Naive B cell (primary cell): ENCODE measurements around the gene ANKRD29. TPM values are rescaled to one million over a fixed set of nuclear protein-coding genes. Genes with fewer than 3 reads are reported as not detected.

Experiments used
- ATAC-seq, 2 donors: fragments of 150-1000 bp; cut with Tn5 transposase; 2 replicates each; pipeline ENCODE4 v1.10.0; 2021; ENCODE audit warnings: low read depth in 2 of 2, mild to moderate bottlenecking in 2 of 2, moderate library complexity in 2 of 2
- DNase-seq: peaks from one replicate; pipeline ENCODE4 v3.0.0; 2022
- H3K27ac Mint-ChIP-seq, 6 donors: one replicate each; pipeline ENCODE4 v1.8.0; 2020 to 2022; ENCODE audit warnings: mild to moderate bottlenecking in 6 of 6, mixed read lengths in 6 of 6, moderate library complexity in 5 of 6, inconsistent platforms in 2 of 6
- H3K27me3 Mint-ChIP-seq, 3 donors: one replicate each; pipeline ENCODE4 v1.8.0; 2021 to 2022; ENCODE audit warnings: mixed read lengths in 3 of 3, mild to moderate bottlenecking in 1 of 3
- H3K36me3 Mint-ChIP-seq, 2 donors: one replicate each; pipeline ENCODE4 v1.8.0; 2020 to 2022; ENCODE audit warnings: mixed read lengths in 2 of 2, inconsistent platforms in 1 of 2, mild to moderate bottlenecking in 1 of 2
- H3K4me1 Mint-ChIP-seq, 3 donors: one replicate each; pipeline ENCODE4 v1.8.0; 2020 to 2022; ENCODE audit warnings: mixed read lengths in 3 of 3, inconsistent platforms in 1 of 3, mild to moderate bottlenecking in 1 of 3, moderate library complexity in 1 of 3
- H3K4me3 Mint-ChIP-seq, 8 donors: one replicate each; pipeline ENCODE4 v1.8.0; 2020 to 2022; ENCODE audit warnings: mild to moderate bottlenecking in 8 of 8, mixed read lengths in 8 of 8, moderate library complexity in 8 of 8, inconsistent platforms in 2 of 8
- H3K9me3 Mint-ChIP-seq, 7 donors: one replicate each; pipeline ENCODE4 v1.8.0; 2020 to 2022; ENCODE audit warnings: mixed read lengths in 7 of 7, mild to moderate bottlenecking in 5 of 7, inconsistent platforms in 2 of 7, moderate library complexity in 1 of 7
- polyA plus RNA-seq, 6 donors: library from polyadenylated mRNA; unstranded; fragments of 300-500 nt; fragmentation: Illumina TruSeq; gene quantifications; one replicate each; pipeline ENCODE4 v1.2.3, GENCODE V29; 2021; ENCODE audit warnings: low read depth in 6 of 6

ANKRD29 gene
- polyA plus RNA-seq, 6 donors from 2014 or later, result 0.26 to 0.33 TPM; not detected in 4

DNA sequence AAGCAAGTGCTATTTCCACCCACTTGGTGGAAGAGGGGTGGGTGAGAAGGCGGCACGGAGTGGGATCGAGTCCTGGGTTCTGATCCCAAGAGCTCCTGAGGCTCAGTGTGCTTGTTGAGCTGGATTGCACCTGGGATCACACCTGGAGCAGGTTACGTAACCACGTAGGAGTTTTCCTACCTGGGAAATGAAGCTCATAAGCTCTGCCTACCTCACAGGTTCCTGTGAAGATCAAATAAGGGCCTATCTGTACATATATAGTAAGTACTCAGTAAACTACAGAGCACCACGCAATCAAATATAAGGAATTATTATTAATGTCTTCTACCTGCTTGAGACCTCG, 87.4 kb downstream of the ANKRD29 start:
- ATAC-seq (no peak), DNase-seq (no peak)
- Mint-ChIP-seq H3K4me1 (peaks cover 16 to 23% (median 21%) of the 10 kb centered on the region in 3 donors), H3K27ac (peak overlapping the region in 2 of 6 donors; percentile 44 to 86), H3K36me3 (peaks cover 4 to 12% of the 10 kb centered on the region in 2 donors), H3K4me3 (no peak overlapping the region), H3K9me3 (no peaks in the 10 kb centered on the region), H3K27me3 (no peaks in the 10 kb centered on the region)

DNA sequence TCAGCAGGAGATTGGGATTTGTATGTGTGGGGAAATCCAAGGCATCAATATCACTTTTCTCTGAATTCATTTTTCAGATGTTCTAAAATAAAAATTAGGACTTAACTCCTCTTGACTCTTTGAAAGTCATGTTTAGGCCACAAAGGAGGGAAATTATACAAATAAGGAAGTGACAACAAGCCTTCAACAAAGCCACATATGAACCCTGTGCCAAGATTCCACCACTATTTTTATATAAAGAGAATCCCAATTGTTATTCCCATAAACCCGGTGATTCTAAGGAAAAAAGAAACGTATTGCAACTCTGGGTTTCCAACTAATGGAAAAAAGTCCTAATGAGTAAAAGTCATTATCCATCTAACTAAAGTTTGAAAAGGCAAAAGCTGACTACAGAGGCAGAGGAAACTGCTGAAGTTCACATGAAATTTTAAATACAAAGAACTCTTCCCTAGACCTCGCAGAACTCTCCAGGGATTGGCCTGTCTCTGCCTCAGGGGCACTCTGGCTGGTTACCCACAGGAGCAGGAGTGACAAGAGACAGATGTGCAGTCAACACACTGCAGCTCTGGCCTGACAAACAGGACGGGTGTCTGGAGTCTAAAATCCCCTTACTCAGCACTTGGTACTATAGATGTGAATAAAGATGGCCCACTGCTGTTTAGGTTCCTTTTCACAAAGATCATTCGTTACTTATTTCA, 88.0 kb downstream of the ANKRD29 start:
- Mint-ChIP-seq H3K27ac (peak overlapping the region in 4 of 6 donors; percentile 36 to 86 (median 56)), H3K36me3 (peaks cover 4 to 12% of the 10 kb centered on the region in 2 donors), H3K27me3 (no peaks in the 10 kb centered on the region), H3K9me3 (no peaks in the 10 kb centered on the region), H3K4me1 (peaks cover 12 to 23% (median 18%) of the 10 kb centered on the region in 3 donors), H3K4me3 (no peak overlapping the region)
- DNase-seq (no peak), ATAC-seq (no peak)

DNA sequence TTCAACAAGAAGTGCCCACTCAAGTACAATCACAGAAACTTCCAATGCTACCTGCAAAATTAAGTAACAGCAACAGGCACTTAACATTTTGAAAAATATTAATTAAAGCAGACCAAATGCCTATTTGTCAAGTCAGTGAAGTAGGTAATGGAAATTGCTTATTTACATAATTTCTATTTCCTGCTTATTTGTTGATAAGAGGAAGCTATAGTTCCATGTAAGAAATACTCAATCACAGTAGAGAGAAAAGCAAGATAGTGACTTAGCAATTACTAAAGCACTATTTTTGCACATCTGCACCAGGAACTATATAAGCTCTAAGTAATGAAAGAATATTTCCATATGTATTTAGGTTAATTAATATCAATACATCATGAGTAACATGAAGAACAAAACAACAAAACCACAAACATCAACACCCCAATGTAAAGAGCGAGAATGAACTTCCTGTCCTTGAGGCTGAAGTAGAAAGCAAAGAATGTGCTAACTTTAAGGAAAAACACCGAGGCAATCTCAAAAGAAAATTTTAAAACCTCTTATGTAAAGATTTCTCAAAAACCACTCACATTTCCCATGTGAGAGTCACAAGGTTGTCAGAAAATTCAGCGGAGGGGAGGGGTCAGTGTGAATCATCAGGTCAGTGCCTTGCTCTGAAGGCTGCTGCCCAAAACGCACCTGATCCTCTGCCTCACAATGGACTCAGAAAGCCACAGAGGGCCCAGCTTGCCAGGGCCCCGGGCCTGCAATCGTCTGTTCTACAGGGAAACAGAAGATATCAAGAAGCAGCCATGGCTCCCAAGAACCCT, 88.9 kb downstream of the ANKRD29 start:
- no peak for ATAC-seq
- Mint-ChIP-seq H3K9me3 (no peaks in the 10 kb centered on the region), H3K4me1 (peaks cover 7 to 18% (median 14%) of the 10 kb centered on the region in 3 donors), H3K27ac (peak overlapping the region in 1 of 6 donors; percentile 30), H3K36me3 (peaks cover 8 to 10% of the 10 kb centered on the region in 2 donors), H3K27me3 (no peaks in the 10 kb centered on the region), H3K4me3 (peak overlapping the region in 1 of 8 donors; percentile 43)
- no peak for DNase-seq

DNA sequence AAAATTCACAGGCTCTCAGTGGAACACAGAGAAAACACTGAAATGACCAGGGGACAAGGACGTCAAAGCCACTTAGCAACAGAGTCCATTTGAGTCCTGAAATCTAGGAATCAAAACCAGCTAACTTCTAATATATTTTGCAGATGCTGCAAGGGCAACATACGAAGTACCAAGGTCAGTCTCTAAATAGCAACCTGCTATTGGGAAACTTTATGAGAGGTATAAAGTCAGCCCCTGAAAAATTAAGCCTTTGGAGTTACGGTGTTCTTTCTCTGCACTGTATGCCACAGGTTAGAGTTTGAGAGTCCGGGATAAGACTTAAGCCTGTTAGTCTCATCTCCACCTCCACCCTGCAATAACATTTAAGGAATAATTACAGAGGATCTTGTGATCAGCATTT, 89.7 kb downstream of the ANKRD29 start:
- DNase-seq (no peak), ATAC-seq (no peak)
- no peaks in the 10 kb centered on the region for H3K27me3 Mint-ChIP-seq
- no peaks in the 10 kb centered on the region for H3K9me3 Mint-ChIP-seq
- peaks cover 0 to 11% (median 8%) of the 10 kb centered on the region in 3 donors for H3K4me1 Mint-ChIP-seq
- H3K27ac Mint-ChIP-seq, result no peak overlapping the region
- no peak overlapping the region for H3K4me3 Mint-ChIP-seq
- peaks cover 11 to 14% of the 10 kb centered on the region in 2 donors for H3K36me3 Mint-ChIP-seq

DNA sequence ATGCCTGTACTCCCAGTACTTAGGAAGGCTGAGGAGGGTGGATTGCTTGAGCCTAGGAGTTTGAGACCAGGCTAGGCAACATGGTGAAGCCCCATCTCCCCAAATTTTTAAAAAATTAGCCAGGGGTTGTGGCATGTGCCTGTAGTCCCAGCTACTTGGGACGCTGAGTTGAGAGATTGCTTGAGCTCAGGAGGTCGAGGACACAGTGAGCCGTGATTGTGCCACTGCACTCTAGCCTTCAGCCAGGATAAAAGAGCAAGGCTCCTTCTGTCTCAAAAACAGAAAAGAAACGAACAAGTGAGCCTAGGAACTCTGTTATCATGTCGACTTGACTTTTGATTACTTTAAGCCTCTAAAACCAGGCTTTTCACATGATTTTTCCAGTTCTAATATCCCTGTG, 90.1 kb downstream of the ANKRD29 start:
- Mint-ChIP-seq H3K36me3 (peaks cover 14 to 18% of the 10 kb centered on the region in 2 donors), H3K4me3 (no peak overlapping the region), H3K4me1 (peaks cover 0 to 10% (median 8%) of the 10 kb centered on the region in 3 donors), H3K27me3 (no peaks in the 10 kb centered on the region), H3K9me3 (no peaks in the 10 kb centered on the region), H3K27ac (no peak overlapping the region)
- no peak for ATAC-seq
- DNase-seq, result no peak

DNA sequence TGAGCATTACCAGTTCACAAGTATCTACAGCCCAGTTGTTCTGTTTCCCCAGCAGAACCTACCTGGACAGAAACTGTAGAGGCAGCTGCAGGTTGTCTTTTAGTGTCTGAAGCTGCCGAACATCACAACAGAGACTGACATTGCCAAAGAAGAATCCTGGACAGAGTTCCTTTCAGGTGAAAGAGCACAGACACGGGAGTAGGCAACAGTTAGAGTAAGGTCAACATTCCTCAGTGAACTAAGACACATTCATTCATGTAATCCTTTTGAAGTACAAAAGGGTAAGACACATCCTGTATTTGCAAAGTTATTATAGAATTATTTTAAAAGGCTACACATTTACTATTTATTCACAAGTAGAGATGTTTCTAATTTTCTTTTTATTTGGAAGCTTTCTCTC, 90.7 kb downstream of the ANKRD29 start:
- DNase-seq, result no peak
- H3K4me1 Mint-ChIP-seq, result peaks cover 0 to 10% (median 8%) of the 10 kb centered on the region in 3 donors
- H3K9me3 Mint-ChIP-seq, result no peaks in the 10 kb centered on the region
- peaks cover 18 to 22% of the 10 kb centered on the region in 2 donors for H3K36me3 Mint-ChIP-seq
- no peak for ATAC-seq
- H3K27me3 Mint-ChIP-seq, result no peaks in the 10 kb centered on the region
- H3K27ac Mint-ChIP-seq, result no peak overlapping the region
- H3K4me3 Mint-ChIP-seq, result no peak overlapping the region

DNA sequence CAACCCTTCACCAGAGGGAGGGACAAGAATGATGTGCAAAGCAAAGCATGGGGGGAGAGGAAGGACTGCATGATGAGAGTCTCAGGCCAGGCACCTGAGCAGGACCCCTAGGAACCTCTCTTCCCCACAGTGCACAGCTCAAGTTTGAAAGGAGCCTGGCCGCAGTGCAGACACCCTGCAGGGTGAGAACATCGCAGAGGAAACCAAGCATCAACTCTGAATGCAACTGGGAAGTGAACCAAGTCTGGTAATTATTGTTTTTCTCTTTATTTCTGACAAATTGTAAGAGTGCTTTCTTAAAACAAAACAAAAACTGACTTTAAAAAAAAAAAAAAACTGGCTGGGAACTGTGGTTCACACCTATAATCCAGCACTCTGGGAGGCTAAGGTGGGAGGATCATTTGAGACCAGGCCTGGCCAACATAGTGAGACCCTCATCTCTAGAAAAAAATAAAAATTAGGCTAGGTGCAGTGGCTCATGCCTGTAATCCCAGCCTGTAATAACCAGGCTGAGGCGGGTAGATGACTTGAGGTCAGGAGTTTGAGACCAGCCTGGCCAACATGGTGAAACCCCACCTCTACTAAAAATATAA, 91.7 kb downstream of the ANKRD29 start:
- ATAC-seq (no peak), DNase-seq (no peak)
- Mint-ChIP-seq H3K36me3 (peaks cover 18 to 24% of the 10 kb centered on the region in 2 donors), H3K27ac (peak overlapping the region in 1 of 6 donors; percentile 56), H3K9me3 (no peaks in the 10 kb centered on the region), H3K4me3 (no peak overlapping the region), H3K4me1 (peaks cover 0 to 12% (median 6%) of the 10 kb centered on the region in 3 donors), H3K27me3 (no peaks in the 10 kb centered on the region)

DNA sequence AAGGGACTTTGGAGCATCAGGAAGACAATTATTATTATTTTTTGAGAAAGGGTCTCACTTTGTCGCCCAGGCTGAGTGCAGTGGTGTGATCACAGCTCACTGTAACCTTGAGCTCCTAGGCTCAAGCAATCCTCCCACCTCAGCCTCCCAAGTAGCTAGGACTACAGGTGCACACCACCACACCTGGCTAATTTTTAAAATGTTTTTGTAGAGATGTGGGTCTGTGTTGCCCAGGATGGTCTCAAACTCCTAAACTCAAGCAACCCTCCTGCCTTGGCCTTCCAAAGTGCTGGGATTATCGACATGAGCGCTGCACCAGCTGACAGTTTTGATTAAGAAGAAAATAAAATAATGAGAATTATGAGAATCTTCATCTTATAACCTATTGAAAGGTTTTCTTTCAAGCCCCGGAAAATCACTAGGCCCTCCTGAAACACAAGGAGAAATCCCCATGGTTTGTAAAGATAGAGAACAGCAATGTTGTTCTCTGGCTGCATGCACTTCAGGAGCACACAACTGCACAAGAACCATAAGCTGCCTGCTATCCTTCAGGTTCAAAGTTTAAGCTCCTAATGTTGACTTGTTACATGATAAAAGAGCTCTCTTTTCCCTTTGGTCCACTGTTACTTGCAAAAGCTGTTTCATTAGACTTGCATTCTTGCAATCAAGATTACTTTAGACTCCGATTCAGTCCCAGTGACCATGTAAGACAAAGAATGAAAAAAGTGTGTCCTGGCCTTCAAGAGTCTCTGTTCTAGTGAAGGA, 93.2 kb downstream of the ANKRD29 start:
- Mint-ChIP-seq H3K36me3 (peaks cover 18 to 38% of the 10 kb centered on the region in 2 donors), H3K9me3 (no peaks in the 10 kb centered on the region), H3K4me3 (no peak overlapping the region), H3K27ac (no peak overlapping the region), H3K4me1 (peaks cover 0 to 12% (median 6%) of the 10 kb centered on the region in 3 donors), H3K27me3 (no peaks in the 10 kb centered on the region)
- ATAC-seq (no peak), DNase-seq (no peak)

DNA sequence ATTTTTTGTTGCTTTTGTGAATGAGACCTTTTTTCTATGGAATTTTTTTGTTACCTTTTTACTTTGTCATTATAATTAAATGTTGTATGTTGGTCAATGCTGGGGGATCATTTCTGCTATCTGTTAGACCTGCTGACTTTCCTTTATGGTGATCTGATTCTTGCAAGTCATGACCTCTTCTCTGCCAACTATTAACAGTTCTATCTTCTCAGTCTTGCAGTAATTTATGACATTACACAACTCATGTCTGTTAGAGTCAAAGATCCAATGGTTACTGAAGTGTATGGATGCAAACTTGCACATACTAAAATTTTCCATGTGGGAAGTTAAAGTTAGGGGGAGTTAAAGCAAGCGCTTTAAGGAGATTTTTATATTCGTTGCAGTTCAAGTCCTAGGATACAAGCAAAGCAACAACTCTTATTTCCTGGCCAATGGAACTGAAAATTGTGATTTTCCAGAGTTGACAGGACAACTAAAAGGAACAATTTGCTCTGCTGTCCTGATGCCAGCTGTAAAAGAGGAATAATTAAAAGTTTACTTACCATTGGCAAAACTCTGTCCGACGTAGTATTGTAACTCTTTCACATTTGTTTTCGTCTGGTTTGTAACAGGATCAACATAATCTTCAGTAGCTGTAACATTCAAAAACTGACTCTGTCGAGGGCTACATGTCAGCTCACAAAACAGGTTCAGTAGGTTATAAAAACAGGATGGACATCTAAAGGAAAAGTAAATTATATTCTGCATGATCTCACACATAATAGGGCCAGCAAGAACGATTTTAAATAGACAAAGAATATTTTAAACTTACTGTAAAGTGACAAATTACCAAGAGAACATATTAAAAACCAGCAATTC, 94.2 kb downstream of the ANKRD29 start:
- peaks cover 0 to 7% (median 2%) of the 10 kb centered on the region in 3 donors for H3K4me1 Mint-ChIP-seq
- no peaks in the 10 kb centered on the region for H3K27me3 Mint-ChIP-seq
- no peak for DNase-seq
- no peak for ATAC-seq
- no peak overlapping the region for H3K4me3 Mint-ChIP-seq
- peaks cover 18 to 38% of the 10 kb centered on the region in 2 donors for H3K36me3 Mint-ChIP-seq
- H3K9me3 Mint-ChIP-seq, result no peaks in the 10 kb centered on the region
- H3K27ac Mint-ChIP-seq, result no peak overlapping the region

DNA sequence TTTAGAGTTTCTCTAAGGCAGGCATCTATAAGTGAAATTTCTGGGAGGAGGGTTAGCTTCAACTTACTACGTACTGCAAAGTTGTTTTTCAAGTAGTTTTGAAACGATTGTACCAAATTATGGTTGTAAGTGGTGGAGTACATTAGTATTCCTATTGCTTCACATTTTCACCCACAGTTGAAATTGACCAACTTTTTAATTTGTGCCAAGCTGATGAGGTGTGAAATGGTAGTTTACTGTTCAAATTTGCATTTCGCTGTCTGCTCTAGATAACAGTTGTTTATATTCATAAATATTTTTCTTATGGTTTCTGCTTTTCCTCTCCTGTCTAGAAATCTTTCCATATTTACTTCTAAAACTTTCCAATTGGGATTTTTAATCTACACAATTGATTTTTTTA, 95.0 kb downstream of the ANKRD29 start:
- ATAC-seq (no peak), DNase-seq (no peak)
- Mint-ChIP-seq H3K9me3 (no peaks in the 10 kb centered on the region), H3K36me3 (peaks cover 18 to 38% of the 10 kb centered on the region in 2 donors), H3K27me3 (no peaks in the 10 kb centered on the region), H3K4me1 (peaks cover 0 to 4% (median 1%) of the 10 kb centered on the region in 3 donors), H3K4me3 (no peak overlapping the region), H3K27ac (no peak overlapping the region)

DNA sequence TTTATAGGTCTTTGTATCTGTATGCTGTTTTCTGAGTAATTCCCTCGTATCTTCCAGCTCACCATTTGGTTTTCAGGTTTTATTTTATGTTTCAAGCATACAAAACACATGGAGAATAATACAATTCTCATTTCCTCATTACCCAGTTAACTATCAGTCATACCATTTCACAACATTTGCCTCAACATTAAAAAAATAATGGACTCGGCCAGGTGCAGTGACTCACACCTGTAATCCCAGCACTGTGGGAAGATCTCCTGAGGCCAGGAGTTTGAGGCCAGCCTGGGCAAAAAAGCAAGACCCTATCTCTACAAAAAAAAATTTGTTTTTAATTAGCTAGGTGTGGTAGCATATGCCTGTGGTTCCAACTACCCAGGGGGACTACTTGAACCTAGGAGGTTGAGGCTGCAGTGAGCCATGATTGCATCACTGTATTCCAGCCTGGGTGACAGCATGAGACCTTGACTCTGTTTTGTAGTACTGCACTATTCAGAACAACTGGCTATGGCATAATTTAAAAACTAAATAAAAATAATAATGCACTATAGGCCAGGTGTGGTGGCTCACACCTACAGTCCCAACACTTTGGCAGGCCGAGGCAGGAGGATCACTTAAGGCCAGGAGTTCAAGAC, 96.7 kb downstream of the ANKRD29 start:
- Mint-ChIP-seq H3K27me3 (no peaks in the 10 kb centered on the region), H3K27ac (peak overlapping the region in 1 of 6 donors; percentile 41), H3K4me1 (peaks cover 0 to 4% (median 0%) of the 10 kb centered on the region in 3 donors), H3K4me3 (peak overlapping the region in 1 of 8 donors; percentile 44), H3K9me3 (no peaks in the 10 kb centered on the region), H3K36me3 (peaks cover 18 to 45% of the 10 kb centered on the region in 2 donors)
- ATAC-seq (no peak), DNase-seq (no peak)

DNA sequence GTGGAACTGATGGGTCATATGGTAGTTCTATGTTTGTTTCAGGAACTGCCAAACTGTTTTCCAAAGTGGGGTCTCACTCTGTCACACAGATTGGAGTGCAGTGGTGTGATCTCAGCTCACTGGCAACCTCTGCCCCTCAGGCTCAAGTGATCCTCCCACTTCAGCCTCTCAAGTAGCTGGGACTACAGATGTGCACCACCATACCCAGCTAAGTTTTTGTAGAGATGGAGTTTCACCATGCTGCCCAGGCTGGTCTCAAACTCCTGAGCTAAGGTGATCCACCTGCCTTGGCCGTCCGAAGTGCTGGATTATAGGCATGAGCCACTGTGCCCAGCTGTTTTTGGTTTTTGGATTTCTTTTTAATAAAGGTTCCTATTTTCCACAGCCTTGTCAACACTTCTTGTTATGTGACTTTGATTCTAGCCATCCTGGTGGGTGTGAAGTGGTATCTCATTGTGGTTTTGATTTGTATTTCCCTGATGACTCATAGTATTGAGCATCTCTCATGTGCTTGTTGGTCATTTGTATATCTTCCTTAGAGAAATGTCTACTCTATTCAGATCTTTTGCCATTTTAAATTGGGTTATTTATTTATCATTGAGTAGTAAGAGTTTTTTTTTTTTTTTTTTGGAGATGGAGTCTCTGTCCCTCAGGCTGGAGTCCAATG, 99.2 kb downstream of the ANKRD29 start:
- Mint-ChIP-seq H3K27me3 (no peaks in the 10 kb centered on the region), H3K27ac (no peak overlapping the region), H3K4me1 (peaks cover 0 to 4% (median 0%) of the 10 kb centered on the region in 3 donors), H3K9me3 (no peaks in the 10 kb centered on the region), H3K36me3 (peaks cover 12 to 51% of the 10 kb centered on the region in 2 donors), H3K4me3 (no peak overlapping the region)
- no peak for DNase-seq
- no peak for ATAC-seq
